Measurements from ENCODE around the gene CST7.

CST7 gene

DNA sequence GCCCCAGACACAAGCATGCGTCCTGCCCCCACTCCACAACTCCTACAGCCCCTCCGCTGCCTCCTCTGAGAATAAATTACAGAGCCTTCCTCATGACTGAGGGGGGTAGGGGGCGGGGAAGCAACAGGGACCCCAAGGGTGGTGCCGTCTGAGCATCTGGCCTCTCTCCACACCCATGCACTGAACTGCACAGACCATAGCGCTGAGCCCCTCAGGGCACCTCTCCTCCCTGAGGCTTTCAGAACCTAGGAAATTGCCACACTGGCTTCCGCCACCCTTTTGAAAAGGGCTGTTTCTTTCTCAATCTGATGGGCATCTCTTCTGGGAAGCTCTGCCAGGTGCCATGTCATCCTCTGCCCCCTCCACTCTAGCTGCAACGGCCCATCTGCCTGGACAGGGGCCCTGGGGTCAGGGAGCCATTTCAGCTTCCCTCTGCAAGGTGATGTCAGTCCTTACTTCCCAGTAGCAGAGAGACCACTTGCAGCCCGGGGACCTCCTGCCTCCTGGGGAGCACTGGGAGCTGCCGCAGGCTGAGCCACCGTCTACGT, 2.5 kb downstream of the CST7 start:
- in situ Hi-C loops (cut with HindIII; ENCODE audit: low sequenced_read_pairs): no loop called here
- no peak overlapping the region for H3K4me3 ChIP-seq (ENCODE audit: low read depth, low read length)
- no peak for DNase-seq (ENCODE audit: low read depth)
- TF ChIP-seq, protein P1, sequence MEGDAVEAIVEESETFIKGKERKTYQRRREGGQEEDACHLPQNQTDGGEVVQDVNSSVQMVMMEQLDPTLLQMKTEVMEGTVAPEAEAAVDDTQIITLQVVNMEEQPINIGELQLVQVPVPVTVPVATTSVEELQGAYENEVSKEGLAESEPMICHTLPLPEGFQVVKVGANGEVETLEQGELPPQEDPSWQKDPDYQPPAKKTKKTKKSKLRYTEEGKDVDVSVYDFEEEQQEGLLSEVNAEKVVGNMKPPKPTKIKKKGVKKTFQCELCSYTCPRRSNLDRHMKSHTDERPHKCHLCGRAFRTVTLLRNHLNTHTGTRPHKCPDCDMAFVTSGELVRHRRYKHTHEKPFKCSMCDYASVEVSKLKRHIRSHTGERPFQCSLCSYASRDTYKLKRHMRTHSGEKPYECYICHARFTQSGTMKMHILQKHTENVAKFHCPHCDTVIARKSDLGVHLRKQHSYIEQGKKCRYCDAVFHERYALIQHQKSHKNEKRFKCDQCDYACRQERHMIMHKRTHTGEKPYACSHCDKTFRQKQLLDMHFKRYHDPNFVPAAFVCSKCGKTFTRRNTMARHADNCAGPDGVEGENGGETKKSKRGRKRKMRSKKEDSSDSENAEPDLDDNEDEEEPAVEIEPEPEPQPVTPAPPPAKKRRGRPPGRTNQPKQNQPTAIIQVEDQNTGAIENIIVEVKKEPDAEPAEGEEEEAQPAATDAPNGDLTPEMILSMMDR (IDR thresholded peaks at IDR 0.05; ENCODE audit: low read depth, low read length, missing control alignments): no peak

DNA sequence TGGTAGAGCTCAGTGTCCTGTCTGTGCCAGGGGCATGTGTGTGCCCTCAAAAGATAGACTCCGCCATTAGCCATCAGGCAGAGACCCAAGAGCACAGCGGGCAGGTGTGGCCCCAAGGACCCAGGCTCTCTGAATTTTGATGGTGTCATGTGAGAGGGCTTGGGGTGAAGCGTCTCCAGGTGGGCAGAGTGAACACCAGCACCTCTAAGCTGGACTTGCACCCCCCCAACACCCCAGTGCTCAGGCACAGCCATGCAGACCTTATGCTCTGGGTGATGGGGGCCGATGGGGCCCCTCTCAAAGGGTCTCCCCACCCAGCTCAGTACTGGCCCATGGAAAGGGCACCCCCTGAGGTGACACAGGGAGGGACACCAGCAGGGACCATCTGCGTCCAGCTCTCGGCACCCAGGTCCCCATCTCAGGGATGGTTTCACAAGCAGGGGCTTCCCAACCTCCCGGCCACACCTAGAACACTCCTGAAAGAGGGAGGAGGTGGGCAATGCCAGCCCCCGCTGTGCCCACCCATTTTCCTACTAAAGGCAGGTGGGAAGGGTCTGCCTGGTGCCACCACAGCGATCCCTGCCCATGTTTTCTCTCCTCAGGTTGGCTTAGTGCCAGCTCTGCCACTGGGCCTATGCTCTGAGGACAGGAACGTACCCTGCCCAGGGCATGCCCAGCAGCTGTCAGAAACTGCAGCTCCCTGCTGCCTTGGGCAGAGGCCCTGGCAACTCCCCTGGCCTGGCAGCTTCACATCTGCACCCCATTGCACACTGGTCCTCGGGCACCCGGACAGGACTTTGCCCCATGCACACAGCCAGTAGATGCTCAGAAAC, 3.5 kb downstream of the CST7 start:
- in situ Hi-C loops (cut with HindIII; ENCODE audit: low sequenced_read_pairs): no loop called here
- H3K4me3 ChIP-seq (ENCODE audit: low read depth, low read length): no peak overlapping the region
- TF ChIP-seq, protein P1 (IDR thresholded peaks at IDR 0.05; ENCODE audit: low read depth, low read length, missing control alignments): no peak
- DNase-seq (ENCODE audit: low read depth): no peak

DNA sequence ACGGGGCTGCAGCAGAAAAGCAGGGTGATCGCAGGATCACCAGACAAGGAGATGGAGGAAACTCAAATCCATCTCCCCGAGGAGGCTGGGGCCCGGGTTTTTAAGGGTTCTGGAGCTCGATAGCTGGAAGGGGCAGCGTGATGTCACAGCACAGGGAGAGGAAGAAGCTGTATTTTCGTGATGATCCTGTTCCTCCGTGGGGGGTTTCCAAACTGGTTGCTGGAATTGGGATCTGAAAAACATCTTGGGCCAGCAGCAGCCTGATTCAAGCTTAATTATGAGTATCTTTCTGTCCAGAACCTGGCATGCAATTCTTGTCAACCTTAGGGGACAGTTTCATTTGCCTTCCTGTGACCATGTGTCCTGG, 4.1 kb downstream of the CST7 start:
- in situ Hi-C loops (cut with HindIII; ENCODE audit: low sequenced_read_pairs): no loop called here
- DNase-seq (ENCODE audit: low read depth): no peak
- TF ChIP-seq, protein P1 (IDR thresholded peaks at IDR 0.05; ENCODE audit: low read depth, low read length, missing control alignments): no peak
- no peak overlapping the region for H3K4me3 ChIP-seq (ENCODE audit: low read depth, low read length)

DNA sequence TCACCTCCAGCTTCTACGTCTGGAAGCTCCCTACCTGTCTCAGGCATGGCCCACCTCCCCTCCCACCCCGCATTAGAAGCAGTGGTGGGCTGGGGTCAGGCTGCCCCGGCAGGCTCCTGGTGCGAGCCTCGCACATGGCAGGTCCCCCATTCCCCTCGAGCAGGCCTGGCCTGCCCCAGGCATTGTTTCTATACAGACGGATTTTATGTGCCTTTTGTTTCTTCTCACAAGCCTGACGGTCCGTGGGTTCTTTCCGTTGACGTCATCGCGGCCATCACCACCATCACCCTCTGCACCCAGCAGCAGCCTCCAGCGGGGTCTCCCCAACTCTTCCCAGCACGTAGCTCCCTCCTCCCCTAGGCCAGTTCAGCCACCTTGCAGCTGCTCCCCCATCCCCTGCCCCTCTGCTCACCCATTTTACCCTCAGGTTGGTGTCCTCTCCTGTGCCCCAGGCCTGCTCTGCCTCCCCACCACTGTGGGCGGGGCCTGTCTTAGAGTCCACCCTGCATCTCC, 4.6 kb downstream of the CST7 start:
- H3K4me3 ChIP-seq (ENCODE audit: low read depth, low read length): no peak overlapping the region
- no peak for DNase-seq (ENCODE audit: low read depth)
- in situ Hi-C loops (cut with HindIII; ENCODE audit: low sequenced_read_pairs): no loop called here
- TF ChIP-seq, protein P1 (IDR thresholded peaks at IDR 0.05; ENCODE audit: low read depth, low read length, missing control alignments): no peak

DNA sequence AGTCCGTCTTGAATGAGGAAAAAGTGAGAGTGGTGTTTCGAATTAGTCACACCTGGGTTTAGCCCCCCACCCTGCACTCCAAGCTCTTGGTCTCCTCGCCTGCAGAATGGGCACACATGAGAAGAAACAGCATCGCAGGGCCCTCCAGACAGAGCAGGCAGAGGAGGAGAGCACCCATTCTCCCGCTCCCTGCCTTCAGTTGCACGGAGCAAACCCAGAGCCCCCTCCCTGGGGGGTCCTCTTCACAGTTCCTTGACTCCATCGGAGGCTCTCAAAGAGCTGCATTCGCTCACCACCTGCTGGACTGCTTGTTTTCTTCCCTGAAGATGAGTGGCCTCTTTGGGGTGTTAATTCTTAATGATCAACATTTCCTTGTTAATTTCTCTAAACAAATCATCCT, 5.1 kb downstream of the CST7 start:
- no peak for DNase-seq (ENCODE audit: low read depth)
- in situ Hi-C loops (cut with HindIII; ENCODE audit: low sequenced_read_pairs): no loop called here
- no peak overlapping the region for H3K4me3 ChIP-seq (ENCODE audit: low read depth, low read length)

DNA sequence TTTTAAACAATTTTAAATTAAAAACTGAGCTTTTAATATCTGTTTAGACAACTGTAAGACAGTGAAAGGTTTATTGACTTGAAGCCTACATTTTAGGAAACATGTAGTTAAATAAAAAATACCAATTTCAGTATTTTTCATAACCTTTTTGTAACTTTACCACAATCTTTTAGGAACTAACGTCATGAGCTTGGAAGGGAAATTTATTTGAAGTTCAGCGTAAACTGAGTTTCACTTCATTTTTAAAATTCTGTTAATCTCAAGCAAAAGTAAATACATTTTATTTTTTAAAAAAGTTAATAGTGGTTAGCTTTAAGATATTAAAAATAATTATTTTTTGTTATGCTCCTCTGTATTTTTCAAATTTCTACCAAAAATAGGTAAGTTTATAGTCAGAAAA, 5.5 kb downstream of the CST7 start:
- DNase-seq (ENCODE audit: low read depth): no peak
- in situ Hi-C loops (cut with HindIII; ENCODE audit: low sequenced_read_pairs): no loop called here
- TF ChIP-seq, protein P1 (IDR thresholded peaks at IDR 0.05; ENCODE audit: low read depth, low read length, missing control alignments): no peak
- H3K4me3 ChIP-seq (ENCODE audit: low read depth, low read length): no peak overlapping the region

More for the DNA sequence above, 5.1 kb downstream of the CST7 start:
- TF ChIP-seq, protein P1 (IDR thresholded peaks at IDR 0.05; ENCODE audit: low read depth, low read length, missing control alignments): no peak

All from astrocyte of the cerebellum (primary cell).